Tibial nerve (tissue), 4 donors: Measurements from ENCODE around the gene CHKA. TPM values are rescaled to one million over a fixed set of nuclear protein-coding genes. Genes with fewer than 3 reads are reported as not detected.

Source experiments
- DNase-seq, 2 donors: peaks; one replicate each; pipeline ENCODE4 v3.0.0-alpha.2; 2019; ENCODE audit warnings: low spot score in 2 of 2
- H3K27ac ChIP-seq, 4 donors: fragments of 200-600 bp; sonication (generic) in 3 of 4; one replicate each; pipeline ENCODE4 v1.5.1; 2017 to 2019; ENCODE audit warnings: mild to moderate bottlenecking in 1 of 4
- H3K27me3 ChIP-seq, 2 donors: fragments of 200-600 bp; sonication (generic) in 1 of 2; one replicate each; pipeline versions ENCODE4 v1.5.1 to v1.6.0; 2017 to 2019
- H3K36me3 ChIP-seq, 3 donors: fragments of 200-600 bp; sonication (generic); one replicate each; pipeline ENCODE4 v1.5.1; 2018 to 2019
- H3K4me1 ChIP-seq, 4 donors: fragments of 200-600 bp; sonication (generic) in 3 of 4; one replicate each; pipeline ENCODE4 v1.5.1; 2017 to 2019
- H3K4me3 ChIP-seq, 4 donors: fragments of 200-600 bp; sonication (generic) in 3 of 4; one replicate each; pipeline ENCODE4 v1.5.1; 2017 to 2019; ENCODE audit warnings: mild to moderate bottlenecking in 1 of 4, moderate library complexity in 1 of 4
- H3K9me3 ChIP-seq, 4 donors: fragments of 200-600 bp; sonication (generic) in 3 of 4; one replicate each; pipeline ENCODE4 v1.5.1; 2017 to 2019
- CTCF ChIP-seq, 5 experiments: fragments of 200-600 bp in 3 of 5; fragments of 450-650 bp in 2 of 5; sonication (generic) in 3 of 5; IDR thresholded peaks; one replicate each; pipeline ENCODE4 v1.5.1; 2016 to 2019; ENCODE audit warnings: antibody characterized with exemption in 5 of 5, mild to moderate bottlenecking in 3 of 5, moderate library complexity in 2 of 5
- EP300 ChIP-seq, 2 donors: sonication (generic); formaldehyde crosslinking; IDR thresholded peaks; one replicate each; pipeline ENCODE4 v1.6.1; 2017; ENCODE audit warnings: antibody characterized with exemption in 2 of 2, mild to moderate bottlenecking in 1 of 2
- POLR2A ChIP-seq, 2 donors: fragments of 450-650 bp; IDR thresholded peaks; one replicate each; pipeline ENCODE4 v1.6.1; 2017; ENCODE audit warnings: antibody characterized with exemption in 2 of 2, mild to moderate bottlenecking in 2 of 2, moderate library complexity in 2 of 2
- WGBS, 2 donors: methylation state at CpG; one replicate each; pipeline ENCODE4 v1.1.5; 2018; 5-methylcytosine and 5-hydroxymethylcytosine counted together
- total RNA-seq, 4 donors: library from RNA; depleted of rRNA; stranded (reverse); fragments of >200 nt; gene quantifications; one replicate each; pipeline ENCODE4 v1.1.0, GENCODE V29; 2016

Gene CHKA
- total RNA-seq, 4 donors from 2014 or later = 53.7 to 83.9 (median 78.0) TPM

- Histone ChIP-seq H3K4me3 (no peak overlapping the region), H3K9me3 (no peaks in the 10 kb centered on the region), H3K4me1 (peaks cover 0 to 80% (median 36%) of the 10 kb centered on the region in 4 donors), H3K36me3 (peaks cover 0 to 38% (median 0%) of the 10 kb centered on the region in 3 donors), H3K27me3 (no peaks in the 10 kb centered on the region), H3K27ac (peak overlapping the region in 3 of 4 donors; percentile 57 to 98 (median 84))
- no peak for TF ChIP-seq EP300 (IDR thresholded peaks at IDR 0.05)
- no peak for TF ChIP-seq CTCF (IDR thresholded peaks at IDR 0.05)
- no peak for TF ChIP-seq POLR2A (IDR thresholded peaks at IDR 0.05)
- WGBS, 2 donors = 61 to 62% methylated on average over 24 to 27 of the region's 27 CpGs
- no peak for DNase-seq
Measured at GRCh38 chr11:68017980-68018729, 103.0 kb downstream of the CHKA start.

GRCh38 chr11:68016904-68017817, 104.0 kb downstream of the CHKA start:
- DNase-seq = no peak
- TF ChIP-seq EP300 (IDR thresholded peaks at IDR 0.05) = no peak
- TF ChIP-seq CTCF (IDR thresholded peaks at IDR 0.05) = no peak
- no peak for TF ChIP-seq POLR2A (IDR thresholded peaks at IDR 0.05)
- H3K9me3 ChIP-seq = no peaks in the 10 kb centered on the region
- H3K27ac ChIP-seq = peak overlapping the region; percentile 51 to 98 (median 70)
- no peaks in the 10 kb centered on the region for H3K27me3 ChIP-seq
- 39 to 46% methylated on average over 8 to 16 of the region's 16 CpGs for WGBS, 2 donors
- H3K4me3 ChIP-seq = no peak overlapping the region
- H3K4me1 ChIP-seq = peaks cover 0 to 90% (median 46%) of the 10 kb centered on the region in 4 donors
- H3K36me3 ChIP-seq = peaks cover 0 to 28% (median 0%) of the 10 kb centered on the region in 3 donors

- H3K4me1 ChIP-seq = peaks cover 0 to 98% (median 54%) of the 10 kb centered on the region in 4 donors
- no peak for DNase-seq
- peaks cover 0 to 19% (median 0%) of the 10 kb centered on the region in 3 donors for H3K36me3 ChIP-seq
- no peak overlapping the region for H3K4me3 ChIP-seq
- TF ChIP-seq CTCF (IDR thresholded peaks at IDR 0.05) (peak in 1 of 5 experiments; percentile 21), EP300 (IDR thresholded peaks at IDR 0.05) (no peak), POLR2A (IDR thresholded peaks at IDR 0.05) (no peak)
- WGBS, 2 donors = 63 to 68% methylated on average over 13 of the region's 13 CpGs
- H3K27ac ChIP-seq = peak overlapping the region; percentile 51 to 98 (median 70)
- H3K9me3 ChIP-seq = no peaks in the 10 kb centered on the region
- H3K27me3 ChIP-seq = no peaks in the 10 kb centered on the region
Measured at GRCh38 chr11:68016161-68016903, 104.9 kb downstream of the CHKA start.

- no peak overlapping the region for H3K4me3 ChIP-seq
- DNase-seq = no peak
- no peak for TF ChIP-seq EP300 (IDR thresholded peaks at IDR 0.05)
- TF ChIP-seq POLR2A (IDR thresholded peaks at IDR 0.05) = no peak
- no peak for TF ChIP-seq CTCF (IDR thresholded peaks at IDR 0.05)
- no peaks in the 10 kb centered on the region for H3K9me3 ChIP-seq
- H3K36me3 ChIP-seq = peaks cover 0 to 17% (median 0%) of the 10 kb centered on the region in 3 donors
- no peaks in the 10 kb centered on the region for H3K27me3 ChIP-seq
- WGBS, 2 donors = 96% methylated on average over 8 of the region's 8 CpGs
- H3K27ac ChIP-seq = peak overlapping the region; percentile 93 to 98 (median 96)
- H3K4me1 ChIP-seq = peaks cover 0 to 98% (median 61%) of the 10 kb centered on the region in 4 donors
Measured at GRCh38 chr11:68015467-68015866, 105.7 kb downstream of the CHKA start.
